GM21390 (cell line): Measurements from ENCODE around the gene CLIP4.
"Not testable (repeated sequence)": the region's sequence is repeated elsewhere in the genome, so short reads cannot be mapped to it uniquely, and the experiment has no call there.

Experiments
- ATAC-seq: cut with Tn5 transposase; IDR thresholded peaks from one replicate; pipeline ENCODE4 v1.9.1; 2021; ENCODE audit not compliant: unreplicated experiment

The CLIP4 gene

GRCh38 chr2:29114946-29115609, at the start of gene CLIP4:
Gene CLIP4, plus strand, starts transcription at chr2:29115415. Its CDS starts 5,974 bp downstream, at chr2:29121389.
- peak; percentile 45 for ATAC-seq

GRCh38 chr2:29066271-29066860, 48.8 kb upstream of the CLIP4 start:
- ATAC-seq = no peak

GRCh38 chr2:29066997-29067605, 48.1 kb upstream of the CLIP4 start:
- no peak for ATAC-seq

- ATAC-seq = no peak
Measured at GRCh38 chr2:29068513-29068912, 46.7 kb upstream of the CLIP4 start.

- no peak for ATAC-seq
Measured at GRCh38 chr2:29070526-29070925, 44.7 kb upstream of the CLIP4 start.

- ATAC-seq = no peak
Measured at GRCh38 chr2:29071032-29071975, 43.9 kb upstream of the CLIP4 start.

GRCh38 chr2:29072251-29072650, 43.0 kb upstream of the CLIP4 start:
- no peak for ATAC-seq

- ATAC-seq = no peak
Measured at GRCh38 chr2:29072971-29073725, 42.1 kb upstream of the CLIP4 start.

- no peak for ATAC-seq
Measured at GRCh38 chr2:29073933-29074332, 41.3 kb upstream of the CLIP4 start.

GRCh38 chr2:29074411-29074810, 40.8 kb upstream of the CLIP4 start, which contains the start of gene PCARE:
Gene PCARE, minus strand, starts transcription at chr2:29074523. Its CDS starts 262 bp downstream, at chr2:29074261.
- no peak for ATAC-seq

GRCh38 chr2:29075894-29076705, 39.1 kb upstream of the CLIP4 start:
- no peak for ATAC-seq

GRCh38 chr2:29079887-29080286, 35.3 kb upstream of the CLIP4 start:
- ATAC-seq = no peak

- ATAC-seq = no peak
Measured at GRCh38 chr2:29080886-29081743, 34.1 kb upstream of the CLIP4 start.

- ATAC-seq = peak; percentile 66
Measured at GRCh38 chr2:29082804-29083495, 32.3 kb upstream of the CLIP4 start.

GRCh38 chr2:29084554-29084953, 30.7 kb upstream of the CLIP4 start:
- ATAC-seq = no peak

- not testable (repeated sequence) for ATAC-seq
Measured at GRCh38 chr2:29090311-29090710, 24.9 kb upstream of the CLIP4 start.

- no peak for ATAC-seq
Measured at GRCh38 chr2:29096969-29097368, 18.2 kb upstream of the CLIP4 start.

GRCh38 chr2:29097569-29097968, 17.6 kb upstream of the CLIP4 start:
- no peak for ATAC-seq
